Small intestine (tissue), 7 donors: ENCODE data around the gene ITIH6. TPM values are rescaled to one million over a fixed set of nuclear protein-coding genes. Genes with fewer than 3 reads are reported as not detected.
"Not testable (repeated sequence)": the region's sequence is repeated elsewhere in the genome, so short reads cannot be mapped to it uniquely, and the experiment has no call there.

Experiments
- DNase-seq, 2 donors: peaks; one replicate each; pipeline versions ENCODE4 v3.0.0 to v3.0.0-alpha.2; 2013
- FAIRE-seq: peaks from 2 replicates; lab custom pipeline; 2012; peaks lifted over from hg19 to GRCh38; lab: Jason Lieb, UNC
- H3K27ac ChIP-seq, 3 donors: one replicate each; pipeline ENCODE4 v1.5.1; 2013; ENCODE audit warnings: low read length in 2 of 3, mild to moderate bottlenecking in 2 of 3, control low read depth in 1 of 3, inconsistent platforms in 1 of 3, low read depth in 1 of 3, moderate library complexity in 1 of 3
- H3K27me3 ChIP-seq, 3 donors: one replicate each; pipeline ENCODE4 v1.6.1; 2013; ENCODE audit warnings: low read length in 3 of 3, inconsistent platforms in 1 of 3; ENCODE audit not compliant: control insufficient read depth in 3 of 3, insufficient read depth in 3 of 3
- H3K36me3 ChIP-seq, 3 donors: one replicate each; pipeline ENCODE4 v1.6.1; 2013; ENCODE audit warnings: low read length in 3 of 3, inconsistent platforms in 1 of 3, low read depth in 1 of 3, mild to moderate bottlenecking in 1 of 3, moderate library complexity in 1 of 3; ENCODE audit not compliant: control insufficient read depth in 3 of 3, insufficient read depth in 2 of 3
- H3K4me1 ChIP-seq, 3 donors: one replicate each; pipeline ENCODE4 v1.6.1; 2013; ENCODE audit warnings: low read length in 2 of 3, inconsistent platforms in 1 of 3, low read depth in 1 of 3, mild to moderate bottlenecking in 1 of 3, moderate library complexity in 1 of 3; ENCODE audit not compliant: control insufficient read depth in 3 of 3, insufficient read depth in 2 of 3
- H3K4me3 ChIP-seq, 3 donors: one replicate each; pipeline ENCODE4 v1.5.1; 2013; ENCODE audit warnings: low read length in 3 of 3, control low read depth in 1 of 3, inconsistent platforms in 1 of 3, low read depth in 1 of 3, mild to moderate bottlenecking in 1 of 3, moderate library complexity in 1 of 3
- H3K9me3 ChIP-seq, 2 donors: one replicate each; pipeline ENCODE4 v1.6.1; 2013; ENCODE audit warnings: low read depth in 1 of 2, low read length in 1 of 2; ENCODE audit not compliant: control insufficient read depth in 2 of 2, insufficient read depth in 1 of 2
- WGBS, 3 donors: extraction: QIAGEN DNeasy Blood & Tissue Kit; methylation state at CpG; one replicate each; pipeline ENCODE4 v1.1.7; 2013; 5-methylcytosine and 5-hydroxymethylcytosine counted together
- polyA plus RNA-seq, 4 donors: library from polyadenylated mRNA; stranded (reverse) in 3 of 4; unstranded in 1 of 4; fragments of 200-250 nt in 3 of 4; fragments of 120-200 nt in 1 of 4; gene quantifications; one replicate each; pipeline versions ENCODE4 v1.2.1 to v1.2.3, GENCODE V29; 2013
- donor health status: healthy with polysubstance abuse.
- donor health status: control.
- donor health status: control.
- donor health status: Bipolar disorder and iron deficiency.
- donor health status: healthy.

Gene ITIH6
- polyA plus RNA-seq, 4 donors = 0.03 TPM; not detected in 3

- no peaks in the 10 kb centered on the region for H3K9me3 ChIP-seq
- FAIRE-seq (no peak), DNase-seq (no peak)
- no peaks in the 10 kb centered on the region for H3K36me3 ChIP-seq
- H3K4me3 ChIP-seq = no peak overlapping the region
- H3K4me1 ChIP-seq = no peaks in the 10 kb centered on the region
- no peak overlapping the region for H3K27ac ChIP-seq
- 68 to 84% (median 78%) methylated on average over 13 to 21 of the region's 21 CpGs for WGBS, 3 donors
- H3K27me3 ChIP-seq = no peaks in the 10 kb centered on the region
These were observed 39.7 kb downstream of the ITIH6 start for GRCh38 chrX:54758114-54759055.

- Histone ChIP-seq H3K36me3 (no peaks in the 10 kb centered on the region), H3K27me3 (no peaks in the 10 kb centered on the region), H3K4me3 (no peak overlapping the region), H3K9me3 (no peaks in the 10 kb centered on the region), H3K27ac (no peak overlapping the region), H3K4me1 (no peaks in the 10 kb centered on the region)
- no peak for FAIRE-seq
- no peak for DNase-seq
These were observed 43.2 kb downstream of the ITIH6 start for GRCh38 chrX:54754854-54755253.

DNA sequence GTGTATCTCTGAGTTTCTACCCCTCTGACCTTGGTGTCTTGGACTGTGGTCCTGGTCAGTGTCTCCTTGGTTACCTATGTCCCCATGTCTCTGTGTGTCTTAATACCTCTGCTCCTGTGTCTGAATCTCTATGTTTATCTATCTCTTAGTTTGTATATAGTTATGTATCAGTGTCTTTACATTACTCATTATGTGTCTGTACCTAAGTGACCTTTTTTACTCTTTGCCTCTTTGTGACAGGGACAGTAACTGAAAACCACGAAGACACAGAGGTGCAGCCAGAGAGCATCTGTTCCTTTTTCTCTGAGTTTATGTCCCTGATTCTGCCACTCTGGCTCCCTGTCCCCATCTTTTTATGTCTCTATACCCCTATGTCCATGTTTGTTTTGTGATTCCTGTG lies 49.4 kb downstream of the ITIH6 start:
- Histone ChIP-seq H3K36me3 (no peaks in the 10 kb centered on the region), H3K4me1 (no peaks in the 10 kb centered on the region), H3K27me3 (no peaks in the 10 kb centered on the region), H3K27ac (no peak overlapping the region), H3K4me3 (no peak overlapping the region), H3K9me3 (no peaks in the 10 kb centered on the region)
- WGBS, 3 donors = 60 to 67% (median 63%) methylated on average over 1 of the region's 1 CpG
- FAIRE-seq (no peak), DNase-seq (no peak)

GRCh38 chrX:54747733-54748393 lies 50.2 kb downstream of the ITIH6 start:
- DNase-seq = no peak
- WGBS, 3 donors = 47 to 58% (median 57%) methylated on average over 3 of the region's 3 CpGs
- no peak overlapping the region for H3K27ac ChIP-seq
- H3K4me1 ChIP-seq = no peaks in the 10 kb centered on the region
- no peaks in the 10 kb centered on the region for H3K36me3 ChIP-seq
- H3K9me3 ChIP-seq = no peaks in the 10 kb centered on the region
- FAIRE-seq = no peak
- no peaks in the 10 kb centered on the region for H3K27me3 ChIP-seq
- H3K4me3 ChIP-seq = no peak overlapping the region

- FAIRE-seq (no peak), DNase-seq (no peak)
- Histone ChIP-seq H3K4me1 (no peaks in the 10 kb centered on the region), H3K27ac (no peak overlapping the region), H3K27me3 (no peaks in the 10 kb centered on the region), H3K9me3 (no peaks in the 10 kb centered on the region), H3K4me3 (no peak overlapping the region), H3K36me3 (no peaks in the 10 kb centered on the region)
- WGBS, 3 donors = 52 to 86% (median 75%) methylated on average over 2 of the region's 2 CpGs
These were observed 51.1 kb downstream of the ITIH6 start for GRCh38 chrX:54746928-54747327.

DNA sequence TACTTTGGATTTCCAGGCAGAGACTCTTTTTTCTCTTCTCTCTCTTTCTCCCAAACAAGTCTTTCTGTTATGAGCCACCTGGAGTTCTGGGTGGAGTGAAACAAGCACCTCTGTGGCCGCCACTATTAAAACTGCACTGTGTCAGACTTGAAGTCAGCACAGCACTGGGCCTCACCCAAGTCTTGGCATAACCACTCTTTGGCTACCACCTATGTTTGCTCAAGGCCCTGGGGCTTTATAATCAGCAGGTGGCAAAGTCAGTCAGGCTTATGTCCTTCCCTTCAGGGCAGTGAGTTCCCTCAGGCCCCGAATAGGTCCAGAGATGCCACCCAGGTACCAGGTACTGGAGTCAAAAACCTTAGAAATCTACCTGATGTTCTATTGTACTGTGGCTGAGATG lies 52.4 kb downstream of the ITIH6 start:
- no peaks in the 10 kb centered on the region for H3K9me3 ChIP-seq
- no peak for DNase-seq
- 59 to 78% (median 61%) methylated on average over 2 of the region's 2 CpGs for WGBS, 3 donors
- no peaks in the 10 kb centered on the region for H3K27me3 ChIP-seq
- no peak overlapping the region for H3K4me3 ChIP-seq
- H3K27ac ChIP-seq = no peak overlapping the region
- FAIRE-seq = no peak
- no peaks in the 10 kb centered on the region for H3K4me1 ChIP-seq
- no peaks in the 10 kb centered on the region for H3K36me3 ChIP-seq

- not testable (repeated sequence) for H3K27me3 ChIP-seq, FAIRE-seq, H3K36me3 ChIP-seq, DNase-seq, H3K9me3 ChIP-seq, H3K4me1 ChIP-seq, H3K4me3 ChIP-seq, H3K27ac ChIP-seq
- WGBS, 3 donors = 54 to 88% (median 82%) methylated on average over 5 to 6 of the region's 6 CpGs
These were observed 59.5 kb downstream of the ITIH6 start for GRCh38 chrX:54738567-54738966.

DNA sequence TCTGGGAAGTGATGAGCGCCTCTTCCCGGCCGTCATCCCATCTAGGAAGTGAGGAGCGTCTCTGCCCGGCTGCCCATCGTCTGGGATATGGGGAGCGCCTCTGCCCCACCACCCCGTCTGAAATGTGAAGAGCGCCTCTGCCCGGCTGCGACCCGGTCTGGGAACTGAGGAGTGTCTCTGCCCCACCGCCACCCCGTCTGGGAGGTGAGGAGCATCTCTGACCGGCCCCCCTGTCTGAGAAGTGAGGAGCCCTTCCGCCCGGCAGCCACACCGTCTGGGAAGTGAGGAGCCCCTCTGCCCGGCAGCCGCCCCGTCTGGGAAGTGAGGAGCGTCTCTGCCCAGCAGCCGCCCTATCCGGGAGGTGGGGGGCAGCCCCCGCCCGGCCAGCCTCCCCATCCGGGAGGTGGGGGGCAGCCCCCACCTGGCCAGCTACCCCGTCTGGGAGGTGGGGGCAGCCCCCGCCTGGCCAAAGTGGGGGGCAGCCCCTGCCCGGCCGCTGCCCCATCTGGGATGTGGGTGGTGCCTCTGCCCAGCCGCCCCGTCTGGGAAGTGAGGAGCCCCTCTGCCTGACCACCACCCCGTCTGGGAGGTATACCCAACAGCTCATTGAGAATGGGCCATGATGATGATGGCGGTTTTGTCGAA lies 61.6 kb downstream of the ITIH6 start:
- DNase-seq, H3K27me3 ChIP-seq, H3K36me3 ChIP-seq, FAIRE-seq, H3K27ac ChIP-seq, H3K4me3 ChIP-seq, H3K4me1 ChIP-seq, H3K9me3 ChIP-seq: not testable (repeated sequence)
- WGBS, 3 donors = 89 to 97% (median 94%) methylated on average over 15 to 36 of the region's 36 CpGs
